Progenitor cell of endocrine pancreas (in vitro differentiated cells): ENCODE results near the gene ASB15. TPM values are rescaled to one million over a fixed set of nuclear protein-coding genes. Genes with fewer than 3 reads are reported as not detected.

Experiments used
- DNase-seq: peaks from one replicate; pipeline ENCODE4 v3.0.0; 2021; ENCODE audit warnings: low spot score; ENCODE audit not compliant: unreplicated experiment
- H3K27ac Mint-ChIP-seq: 2 replicates; pipeline ENCODE4 v1.8.0; 2021; ENCODE audit warnings: mild to moderate bottlenecking, moderate library complexity, mixed read lengths
- H3K27me3 Mint-ChIP-seq: 2 replicates; pipeline ENCODE4 v1.8.0; 2021; ENCODE audit warnings: mixed read lengths
- H3K36me3 Mint-ChIP-seq: 2 replicates; pipeline ENCODE4 v1.8.0; 2022; ENCODE audit warnings: mixed read lengths; ENCODE audit not compliant: insufficient read depth
- H3K4me1 Mint-ChIP-seq: 2 replicates; pipeline ENCODE4 v1.8.0; 2021; ENCODE audit warnings: low read depth, mixed read lengths
- H3K4me3 Mint-ChIP-seq: 2 replicates; pipeline ENCODE4 v1.8.0; 2021; ENCODE audit warnings: low read depth, mild to moderate bottlenecking, moderate library complexity, mixed read lengths
- H3K9me3 Mint-ChIP-seq: 2 replicates; pipeline ENCODE4 v1.8.0; 2021; ENCODE audit warnings: low read depth, mixed read lengths
- total RNA-seq: library from RNA; stranded (reverse); gene quantifications from 2 replicates; pipeline ENCODE4 v1.2.1, GENCODE V29; 2021
- TF ChIP-seq, protein P1 (sequence below): fragments of 200-600 bp; sonication (generic); IDR thresholded peaks from one replicate; pipeline ENCODE4 v1.5.0; 2021; ENCODE audit warnings: antibody characterized with exemption, mild to moderate bottlenecking; ENCODE audit not compliant: unreplicated experiment

The ASB15 gene
- total RNA-seq, 1 donor from 2014 or later = not detected

DNA sequence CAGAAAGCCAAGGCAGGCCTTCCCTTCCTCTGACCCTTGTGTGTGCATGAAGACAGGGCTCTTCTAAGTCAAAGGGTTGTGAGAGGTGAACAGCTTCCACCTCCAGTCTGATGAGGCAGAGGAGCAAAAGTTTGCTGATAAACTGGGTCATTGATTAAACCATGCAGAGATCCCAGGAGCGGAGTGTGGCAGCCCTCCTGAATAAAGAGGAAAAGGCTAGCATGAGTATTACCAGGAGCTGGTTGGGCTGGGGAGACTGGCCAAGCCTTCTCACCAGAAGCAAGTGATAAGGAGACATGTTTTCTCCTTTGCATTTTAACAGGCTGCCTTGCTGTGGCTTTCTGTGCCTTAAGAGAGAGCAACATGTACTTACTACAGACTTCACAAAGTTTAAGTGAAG, 64.3 kb downstream of the ASB15 start:
- DNase-seq = no peak
- H3K9me3 Mint-ChIP-seq = no peaks in the 10 kb centered on the region
- TF ChIP-seq, protein P1, sequence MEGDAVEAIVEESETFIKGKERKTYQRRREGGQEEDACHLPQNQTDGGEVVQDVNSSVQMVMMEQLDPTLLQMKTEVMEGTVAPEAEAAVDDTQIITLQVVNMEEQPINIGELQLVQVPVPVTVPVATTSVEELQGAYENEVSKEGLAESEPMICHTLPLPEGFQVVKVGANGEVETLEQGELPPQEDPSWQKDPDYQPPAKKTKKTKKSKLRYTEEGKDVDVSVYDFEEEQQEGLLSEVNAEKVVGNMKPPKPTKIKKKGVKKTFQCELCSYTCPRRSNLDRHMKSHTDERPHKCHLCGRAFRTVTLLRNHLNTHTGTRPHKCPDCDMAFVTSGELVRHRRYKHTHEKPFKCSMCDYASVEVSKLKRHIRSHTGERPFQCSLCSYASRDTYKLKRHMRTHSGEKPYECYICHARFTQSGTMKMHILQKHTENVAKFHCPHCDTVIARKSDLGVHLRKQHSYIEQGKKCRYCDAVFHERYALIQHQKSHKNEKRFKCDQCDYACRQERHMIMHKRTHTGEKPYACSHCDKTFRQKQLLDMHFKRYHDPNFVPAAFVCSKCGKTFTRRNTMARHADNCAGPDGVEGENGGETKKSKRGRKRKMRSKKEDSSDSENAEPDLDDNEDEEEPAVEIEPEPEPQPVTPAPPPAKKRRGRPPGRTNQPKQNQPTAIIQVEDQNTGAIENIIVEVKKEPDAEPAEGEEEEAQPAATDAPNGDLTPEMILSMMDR = no peak
- H3K27ac Mint-ChIP-seq = no peak overlapping the region
- H3K27me3 Mint-ChIP-seq = no peaks in the 10 kb centered on the region
- H3K4me1 Mint-ChIP-seq = peaks cover 15% of the 10 kb centered on the region
- no peak overlapping the region for H3K4me3 Mint-ChIP-seq
- no peaks in the 10 kb centered on the region for H3K36me3 Mint-ChIP-seq

DNA sequence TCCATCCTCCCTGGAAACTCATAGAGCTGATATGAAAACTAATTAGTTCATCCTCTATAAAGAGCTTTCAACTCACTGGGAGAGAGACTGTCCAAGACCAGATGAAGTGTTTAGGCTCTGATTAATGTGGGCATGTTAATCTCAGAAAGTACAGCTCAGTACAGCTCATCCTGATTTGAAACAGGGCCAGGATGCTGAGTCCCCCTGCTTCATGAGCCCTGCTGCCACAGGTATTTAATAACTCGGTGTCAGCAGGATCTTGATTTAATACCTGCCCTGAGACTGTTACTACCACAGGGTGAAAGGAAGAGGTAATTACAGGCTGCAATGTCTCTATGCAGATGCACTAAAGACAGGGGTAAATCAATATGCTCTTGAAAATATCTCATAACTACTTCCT, 64.9 kb downstream of the ASB15 start:
- no peak for DNase-seq
- H3K27ac Mint-ChIP-seq = no peak overlapping the region

DNA sequence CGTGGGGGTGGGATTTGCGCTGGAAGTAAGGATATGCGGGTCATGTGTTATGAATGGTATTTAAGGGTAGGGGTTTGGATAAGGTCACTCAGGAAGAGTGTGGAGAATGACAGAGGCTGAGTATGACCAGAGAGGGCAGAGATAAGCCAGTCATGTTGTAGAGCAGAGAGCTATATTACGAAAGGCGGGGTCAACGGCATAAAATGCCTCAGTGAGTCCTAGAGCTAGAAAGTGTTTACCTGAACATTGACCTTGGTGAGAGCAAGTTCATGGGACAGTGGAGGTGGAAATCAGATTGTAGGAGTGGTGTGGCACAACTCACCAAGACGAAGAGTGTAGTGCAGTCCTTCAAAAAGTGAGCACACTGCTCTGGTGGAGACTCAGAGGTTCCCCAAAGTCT, 67.9 kb downstream of the ASB15 start:
- no peak overlapping the region for H3K4me3 Mint-ChIP-seq
- H3K36me3 Mint-ChIP-seq = no peaks in the 10 kb centered on the region
- no peaks in the 10 kb centered on the region for H3K27me3 Mint-ChIP-seq
- TF ChIP-seq, protein P1 = no peak
- peaks cover 14% of the 10 kb centered on the region for H3K4me1 Mint-ChIP-seq
- DNase-seq = no peak
- peak overlapping the region; percentile 38 for H3K27ac Mint-ChIP-seq
- no peaks in the 10 kb centered on the region for H3K9me3 Mint-ChIP-seq

More for the DNA sequence above, 64.9 kb downstream of the ASB15 start:
- H3K9me3 Mint-ChIP-seq = no peaks in the 10 kb centered on the region
- TF ChIP-seq, protein P1 = no peak
- no peaks in the 10 kb centered on the region for H3K27me3 Mint-ChIP-seq
- H3K4me3 Mint-ChIP-seq = no peak overlapping the region
- H3K36me3 Mint-ChIP-seq = no peaks in the 10 kb centered on the region
- H3K4me1 Mint-ChIP-seq = peaks cover 10% of the 10 kb centered on the region

DNA sequence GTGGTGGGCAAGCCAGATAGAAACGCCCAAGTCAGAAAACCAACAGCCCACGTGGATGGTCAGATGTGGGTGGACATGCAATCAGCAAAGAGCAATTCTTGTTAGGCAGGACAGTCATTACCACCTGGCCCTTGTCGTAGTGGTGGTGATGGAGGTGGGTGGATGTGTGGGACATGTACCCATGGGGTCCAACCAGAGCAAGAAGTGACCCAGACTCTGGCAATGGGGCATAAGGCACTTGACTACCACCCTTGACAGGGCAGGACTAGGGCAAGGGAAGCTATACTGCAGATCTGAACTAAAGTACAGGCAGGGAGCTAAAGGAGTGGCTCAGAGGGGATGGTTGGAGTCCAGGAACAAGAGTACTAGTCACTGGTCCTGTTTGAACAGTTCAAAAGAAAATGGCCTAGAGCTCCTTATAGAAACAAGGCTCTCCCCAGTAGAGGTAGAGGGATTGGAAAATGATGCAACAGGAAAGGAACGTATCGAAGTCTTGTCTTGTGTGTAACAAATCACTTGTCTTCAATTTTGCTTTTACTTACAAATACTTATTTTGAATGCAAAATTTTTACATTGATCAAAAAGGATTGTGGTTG, 71.6 kb downstream of the ASB15 start:
- TF ChIP-seq, protein P1 = no peak
- no peaks in the 10 kb centered on the region for H3K27me3 Mint-ChIP-seq
- peaks cover 6% of the 10 kb centered on the region for H3K4me1 Mint-ChIP-seq
- H3K36me3 Mint-ChIP-seq = no peaks in the 10 kb centered on the region
- H3K27ac Mint-ChIP-seq = no peak overlapping the region
- H3K4me3 Mint-ChIP-seq = no peak overlapping the region
- H3K9me3 Mint-ChIP-seq = no peaks in the 10 kb centered on the region
- no peak for DNase-seq

DNA sequence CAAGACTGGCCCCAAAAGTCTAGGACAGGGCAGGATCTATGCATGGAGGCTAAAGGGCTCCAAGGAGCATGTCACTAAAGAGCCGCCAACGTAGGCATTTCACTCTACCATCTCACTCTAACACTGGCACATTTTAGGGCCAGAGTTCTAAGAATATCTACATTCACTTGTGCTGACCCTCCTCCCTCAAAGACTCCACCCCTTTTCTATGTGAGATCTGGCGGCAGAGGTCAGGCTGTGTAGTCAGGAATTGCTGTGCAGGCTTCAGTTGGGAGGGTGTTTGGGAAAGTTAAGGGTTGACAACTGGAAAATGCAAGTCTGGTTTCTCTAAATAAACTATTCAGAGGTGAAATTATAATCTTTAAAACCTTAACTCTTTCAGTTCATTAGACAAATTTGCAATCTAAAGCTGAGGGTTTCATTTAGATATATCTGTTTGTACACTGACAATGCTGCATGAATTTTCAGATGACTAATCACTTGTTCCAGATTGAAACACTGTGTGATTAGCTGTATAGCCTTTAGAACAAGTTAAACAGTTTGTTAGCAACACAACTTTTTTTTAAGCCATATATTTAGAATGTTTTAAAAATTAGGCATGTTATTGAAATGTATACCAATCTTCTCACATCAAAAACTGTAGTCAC, 72.3 kb downstream of the ASB15 start:
- Mint-ChIP-seq H3K27ac (no peak overlapping the region), H3K4me3 (no peak overlapping the region), H3K9me3 (no peaks in the 10 kb centered on the region), H3K27me3 (no peaks in the 10 kb centered on the region), H3K36me3 (no peaks in the 10 kb centered on the region), H3K4me1 (peaks cover 6% of the 10 kb centered on the region)
- no peak for DNase-seq
- TF ChIP-seq, protein P1 = no peak
